BLaER1 treated with 17β-estradiol and CSF1 and Interleukin-3, amounts not matched to agents 10 nM and 100 nM (cell line): ENCODE measurements around the gene DLG5.

Experiments
- H3K27ac ChIP-seq, 11 experiments: shearing (Covaris generic); formaldehyde crosslinking; 2 replicates each; pipeline ENCODE4 v1.8.1; 2022
- H3K27me3 ChIP-seq, 11 experiments: shearing (Covaris generic); formaldehyde crosslinking; 2 replicates each; pipeline ENCODE4 v1.8.1; 2022
- H3K36me3 ChIP-seq, 11 experiments: shearing (Covaris generic); formaldehyde crosslinking; 2 replicates each; pipeline ENCODE4 v1.8.1; 2022
- H3K4me1 ChIP-seq, 10 experiments: shearing (Covaris generic); formaldehyde crosslinking; 2 replicates each; pipeline ENCODE4 v1.8.1; 2022
- H3K4me2 ChIP-seq, 11 experiments: shearing (Covaris generic); formaldehyde crosslinking; 2 replicates each; pipeline ENCODE4 v1.8.1; 2022
- H3K4me3 ChIP-seq, 10 experiments: shearing (Covaris generic); formaldehyde crosslinking; 2 replicates each; pipeline ENCODE4 v1.8.1; 2022
- H3K9ac ChIP-seq, 11 experiments: shearing (Covaris generic); formaldehyde crosslinking; 2 replicates each; pipeline ENCODE4 v1.8.1; 2022
- H3K9me3 ChIP-seq, 11 experiments: shearing (Covaris generic); formaldehyde crosslinking; replicated peaks in 1 of 11; 2 replicates each; pipeline ENCODE4 v1.8.1; 2022
- H4K20me1 ChIP-seq, 11 experiments: shearing (Covaris generic); formaldehyde crosslinking; 2 replicates each; pipeline ENCODE4 v1.8.1; 2022
- Cebpa-rat ChIP-seq, 11 experiments: shearing (Covaris generic); IDR thresholded peaks; 2 replicates each; pipeline ENCODE4 v1.8.1; 2022

DLG5 gene

GRCh38 chr10:77884181-77884580, 42.4 kb downstream of the DLG5 start:
- Histone ChIP-seq H3K27ac (no peak overlapping the region), H4K20me1 (peaks cover 0 to 80% (median 35%) of the 10 kb centered on the region in 11 experiments; a peak in 15 of 22 replicates), H3K4me3 (no peak overlapping the region), H3K36me3 (0 out of 22 replicates have a peak, but pooled peaks cover 0 to 4% (median 0%) of the 10 kb centered on the region in 11 experiments), H3K9ac (no peak overlapping the region), H3K27me3 (no peaks in the 10 kb centered on the region), H3K4me1 (peaks cover 0 to 15% (median 8%) of the 10 kb centered on the region in 10 experiments; a peak in 9 of 20 replicates), H3K4me2 (no peak overlapping the region), H3K9me3 (no peaks in the 10 kb centered on the region)
- TF ChIP-seq Cebpa-rat (IDR thresholded peaks at IDR 0.05) = no peak

GRCh38 chr10:77881636-77882035, 44.9 kb downstream of the DLG5 start:
- Histone ChIP-seq H3K36me3 (0 out of 22 replicates have a peak, but pooled peaks cover 0 to 4% (median 0%) of the 10 kb centered on the region in 11 experiments), H4K20me1 (peaks cover 4 to 76% (median 37%) of the 10 kb centered on the region in 11 experiments; a peak in 16 of 22 replicates), H3K9me3 (no peaks in the 10 kb centered on the region), H3K9ac (no peak overlapping the region), H3K4me2 (no peak overlapping the region), H3K27ac (no peak overlapping the region), H3K4me1 (peaks cover 17 to 36% (median 31%) of the 10 kb centered on the region in 10 experiments), H3K27me3 (no peaks in the 10 kb centered on the region), H3K4me3 (no peak overlapping the region)
- TF ChIP-seq Cebpa-rat (IDR thresholded peaks at IDR 0.05) = no peak

- Histone ChIP-seq H3K9me3 (no peaks in the 10 kb centered on the region), H3K36me3 (0 out of 22 replicates have a peak, but pooled peaks cover 0 to 4% (median 0%) of the 10 kb centered on the region in 11 experiments), H3K9ac (no peak overlapping the region), H3K4me2 (no peak overlapping the region), H3K27ac (no peak overlapping the region), H3K4me1 (peaks cover 17 to 36% (median 31%) of the 10 kb centered on the region in 10 experiments), H4K20me1 (peaks cover 4 to 72% (median 35%) of the 10 kb centered on the region in 11 experiments; a peak in 16 of 22 replicates), H3K4me3 (no peak overlapping the region), H3K27me3 (no peaks in the 10 kb centered on the region)
- TF ChIP-seq Cebpa-rat (IDR thresholded peaks at IDR 0.05) = no peak
Measured at GRCh38 chr10:77881222-77881621, 45.3 kb downstream of the DLG5 start.

GRCh38 chr10:77879710-77880109, 46.8 kb downstream of the DLG5 start:
- Histone ChIP-seq H3K4me3 (no peak overlapping the region), H3K27ac (no peak overlapping the region), H4K20me1 (peaks cover 4 to 69% (median 38%) of the 10 kb centered on the region in 11 experiments; a peak in 17 of 22 replicates), H3K9ac (no peak overlapping the region), H3K36me3 (0 out of 22 replicates have a peak, but pooled peaks cover 0 to 4% (median 0%) of the 10 kb centered on the region in 11 experiments), H3K27me3 (no peaks in the 10 kb centered on the region), H3K9me3 (no peaks in the 10 kb centered on the region), H3K4me2 (peak overlapping the region in 4 of 11 experiments; percentile 6 to 55 (median 23); a peak in 4 of 22 replicates), H3K4me1 (peaks cover 17 to 42% (median 35%) of the 10 kb centered on the region in 10 experiments)
- TF ChIP-seq Cebpa-rat (IDR thresholded peaks at IDR 0.05) = no peak

GRCh38 chr10:77879065-77879464, 47.5 kb downstream of the DLG5 start:
- no peaks in the 10 kb centered on the region for H3K9me3 ChIP-seq
- H3K27ac ChIP-seq = no peak overlapping the region
- TF ChIP-seq Cebpa-rat (IDR thresholded peaks at IDR 0.05) = no peak
- peaks cover 22 to 48% (median 39%) of the 10 kb centered on the region in 10 experiments for H3K4me1 ChIP-seq
- H3K9ac ChIP-seq = no peak overlapping the region
- H3K27me3 ChIP-seq = no peaks in the 10 kb centered on the region
- 0 out of 22 replicates have a peak, but pooled peaks cover 0 to 4% (median 0%) of the 10 kb centered on the region in 11 experiments for H3K36me3 ChIP-seq
- H3K4me3 ChIP-seq = no peak overlapping the region
- peak overlapping the region in 9 of 11 experiments; percentile 55 to 85 (median 75); a peak in 13 of 22 replicates for H3K4me2 ChIP-seq
- H4K20me1 ChIP-seq = peaks cover 4 to 69% (median 43%) of the 10 kb centered on the region in 11 experiments; a peak in 18 of 22 replicates

GRCh38 chr10:77877441-77878344, 48.9 kb downstream of the DLG5 start:
- H3K9ac ChIP-seq = peak overlapping the region in 3 of 11 experiments; percentile 7 to 43 (median 24); a peak in 5 of 22 replicates
- H3K4me3 ChIP-seq = peak overlapping the region in 1 of 10 experiments; percentile 25; a peak in 1 of 20 replicates
- no peak for TF ChIP-seq Cebpa-rat (IDR thresholded peaks at IDR 0.05)
- 0 out of 22 replicates have a peak, but pooled peaks cover 0 to 4% (median 0%) of the 10 kb centered on the region in 11 experiments for H3K36me3 ChIP-seq
- H3K27me3 ChIP-seq = no peaks in the 10 kb centered on the region
- H3K9me3 ChIP-seq = no peaks in the 10 kb centered on the region
- peak overlapping the region in 3 of 11 experiments; percentile 4 to 19 (median 17); a peak in 1 of 22 replicates for H3K27ac ChIP-seq
- H3K4me1 ChIP-seq = peaks cover 29 to 61% (median 53%) of the 10 kb centered on the region in 10 experiments
- H4K20me1 ChIP-seq = peaks cover 4 to 72% (median 55%) of the 10 kb centered on the region in 11 experiments; a peak in 18 of 22 replicates
- H3K4me2 ChIP-seq = peak overlapping the region; percentile 55 to 85 (median 75)

- no peak overlapping the region for H3K4me3 ChIP-seq
Measured at GRCh38 chr10:77875730-77876129, 50.8 kb downstream of the DLG5 start.

GRCh38 chr10:77874872-77875271, 51.7 kb downstream of the DLG5 start:
- peaks cover 29 to 68% (median 51%) of the 10 kb centered on the region in 10 experiments for H3K4me1 ChIP-seq
- no peak overlapping the region for H3K27ac ChIP-seq

More at GRCh38 chr10:77875730-77876129, 50.8 kb downstream of the DLG5 start:
- TF ChIP-seq Cebpa-rat (IDR thresholded peaks at IDR 0.05) = no peak
- peaks cover 29 to 70% (median 54%) of the 10 kb centered on the region in 10 experiments for H3K4me1 ChIP-seq
- no peak overlapping the region for H3K9ac ChIP-seq
- peaks cover 4 to 80% (median 60%) of the 10 kb centered on the region in 11 experiments; a peak in 17 of 22 replicates for H4K20me1 ChIP-seq
- H3K4me2 ChIP-seq = no peak overlapping the region
- no peaks in the 10 kb centered on the region for H3K36me3 ChIP-seq
- no peaks in the 10 kb centered on the region for H3K27me3 ChIP-seq
- no peak overlapping the region for H3K27ac ChIP-seq
- no peaks in the 10 kb centered on the region for H3K9me3 ChIP-seq

More at GRCh38 chr10:77874872-77875271, 51.7 kb downstream of the DLG5 start:
- H3K4me3 ChIP-seq = no peak overlapping the region
- no peak overlapping the region for H3K9ac ChIP-seq
- H3K9me3 ChIP-seq = no peaks in the 10 kb centered on the region
- H4K20me1 ChIP-seq = peaks cover 4 to 77% (median 60%) of the 10 kb centered on the region in 11 experiments; a peak in 17 of 22 replicates
- no peak for TF ChIP-seq Cebpa-rat (IDR thresholded peaks at IDR 0.05)
- no peaks in the 10 kb centered on the region for H3K36me3 ChIP-seq
- no peaks in the 10 kb centered on the region for H3K27me3 ChIP-seq
- no peak overlapping the region for H3K4me2 ChIP-seq
